K562 (cell line): ENCODE results near the gene GRM3.

Source experiments
- CBX5 ChIP-seq: IDR thresholded peaks from 2 replicates; pipeline ENCODE4 v1.6.1; 2014; ENCODE audit warnings: low read depth, borderline replicate concordance
- CEBPB ChIP-seq: fragments of 450-650 bp; IDR thresholded peaks from 2 replicates; pipeline ENCODE4 v1.6.1; 2016; ENCODE audit warnings: missing genetic modification characterization, missing compliant biosample characterization
- MEIS2 ChIP-seq: fragments of 450-650 bp; IDR thresholded peaks from 2 replicates; pipeline ENCODE4 v1.6.1; 2014; ENCODE audit warnings: mild to moderate bottlenecking; ENCODE audit not compliant: partially characterized antibody
- PCBP2 ChIP-seq: fragments of 200-400 bp; formaldehyde crosslinking; IDR thresholded peaks from 2 replicates; pipeline ENCODE4 v1.6.1; 2018; ENCODE audit warnings: low read length, low read depth, mild to moderate bottlenecking, moderate library complexity; ENCODE audit not compliant: poor library complexity, severe bottlenecking
- ZBTB26 ChIP-seq: fragments of 450-650 bp; formaldehyde crosslinking; IDR thresholded peaks from 2 replicates; pipeline ENCODE4 v1.4.0; 2022; ENCODE audit warnings: missing genetic modification characterization
- TF ChIP-seq, protein P1 (sequence below): sonication (generic); formaldehyde crosslinking; IDR thresholded peaks from 2 replicates; pipeline ENCODE4 v1.8.0; 2022; ENCODE audit warnings: mild to moderate bottlenecking, low read depth, missing genetic modification reagents

- TF ChIP-seq ZBTB26 (CRISPR knock-in tag) = no peak
- no peak for TF ChIP-seq CEBPB (tag)
- TF ChIP-seq, protein P1, sequence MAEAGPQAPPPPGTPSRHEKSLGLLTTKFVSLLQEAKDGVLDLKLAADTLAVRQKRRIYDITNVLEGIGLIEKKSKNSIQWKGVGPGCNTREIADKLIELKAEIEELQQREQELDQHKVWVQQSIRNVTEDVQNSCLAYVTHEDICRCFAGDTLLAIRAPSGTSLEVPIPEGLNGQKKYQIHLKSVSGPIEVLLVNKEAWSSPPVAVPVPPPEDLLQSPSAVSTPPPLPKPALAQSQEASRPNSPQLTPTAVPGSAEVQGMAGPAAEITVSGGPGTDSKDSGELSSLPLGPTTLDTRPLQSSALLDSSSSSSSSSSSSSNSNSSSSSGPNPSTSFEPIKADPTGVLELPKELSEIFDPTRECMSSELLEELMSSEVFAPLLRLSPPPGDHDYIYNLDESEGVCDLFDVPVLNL = no peak
- TF ChIP-seq PCBP2 = no peak
- TF ChIP-seq CBX5 = no peak
- TF ChIP-seq MEIS2 = no peak
Observed at GRCh38 chr7:86647385-86648094, 3.8 kb downstream of the GRM3 start.
